OCI-LY3 (cell line): ENCODE measurements around the gene AKAP11.

Source experiments
- H2AFZ ChIP-seq: fragments of 200-600, 300-600 bp; shearing (Covaris generic); 2 replicates; pipeline ENCODE4 v1.6.0; 2014; ENCODE audit warnings: antibody characterized with exemption, low read depth, low read length
- H3K27ac ChIP-seq: fragments of 200-600, 300-600 bp; sonication (generic); 2 replicates; pipeline ENCODE4 v1.5.1; 2014; ENCODE audit warnings: mild to moderate bottlenecking, low read length, moderate library complexity, mixed read lengths
- H3K27me3 ChIP-seq: fragments of 200-600, 300-600 bp; sonication (generic); 2 replicates; pipeline ENCODE4 v1.6.1; 2014; ENCODE audit warnings: low read depth, low read length, mixed read lengths
- H3K36me3 ChIP-seq: fragments of 200-600, 300-600 bp; sonication (generic); replicated peaks from 2 replicates; pipeline ENCODE3; 2014; ENCODE audit warnings: low read depth, low read length, mixed read lengths
- H3K4me1 ChIP-seq: fragments of 300-600, 200-600 bp; sonication (generic); 2 replicates; pipeline ENCODE4 v1.6.1; 2014; ENCODE audit warnings: low read length, mixed read lengths
- H3K4me2 ChIP-seq: fragments of 200-600, 300-600 bp; sonication (generic); 2 replicates; pipeline ENCODE4 v1.6.1; 2014; ENCODE audit warnings: low read length, mixed read lengths
- H3K4me3 ChIP-seq: fragments of 300-600, 200-600 bp; sonication (generic); 2 replicates; pipeline ENCODE4 v1.5.1; 2014; ENCODE audit warnings: antibody characterized with exemption, mild to moderate bottlenecking, low read length, moderate library complexity
- H3K79me2 ChIP-seq: fragments of 300-600, 200-600 bp; shearing (Covaris generic); 2 replicates; pipeline ENCODE4 v1.6.1; 2014; ENCODE audit warnings: mild to moderate bottlenecking, low read length, mixed read lengths
- H3K9ac ChIP-seq: fragments of 300-600, 200-600 bp; shearing (Covaris generic); 2 replicates; pipeline ENCODE4 v1.6.0; 2014; ENCODE audit warnings: mild to moderate bottlenecking, low read length, moderate library complexity
- H3K9me3 ChIP-seq: fragments of 200-600, 300-600 bp; shearing (Covaris generic); 2 replicates; pipeline ENCODE4 v1.6.1; 2014; ENCODE audit warnings: low read length, mixed read lengths; ENCODE audit not compliant: insufficient read depth
- H4K20me1 ChIP-seq: fragments of 200-600, 300-600 bp; sonication (generic); 2 replicates; pipeline ENCODE4 v1.6.1; 2016; ENCODE audit warnings: low read length, mixed read lengths; ENCODE audit not compliant: insufficient read depth
- EZH2phosphoT487 ChIP-seq: fragments of 200-600 bp; shearing (Covaris generic); IDR thresholded peaks from 2 replicates; pipeline ENCODE4 v1.6.1; 2018; ENCODE audit warnings: antibody characterized with exemption, mixed run types, low read depth
- TF ChIP-seq, protein P1 (sequence below): fragments of 200-600, 300-600 bp; sonication (generic); IDR thresholded peaks from 2 replicates; pipeline ENCODE4 v1.5.1; 2014; ENCODE audit warnings: antibody characterized with exemption, low read length, low read depth

The AKAP11 gene

DNA sequence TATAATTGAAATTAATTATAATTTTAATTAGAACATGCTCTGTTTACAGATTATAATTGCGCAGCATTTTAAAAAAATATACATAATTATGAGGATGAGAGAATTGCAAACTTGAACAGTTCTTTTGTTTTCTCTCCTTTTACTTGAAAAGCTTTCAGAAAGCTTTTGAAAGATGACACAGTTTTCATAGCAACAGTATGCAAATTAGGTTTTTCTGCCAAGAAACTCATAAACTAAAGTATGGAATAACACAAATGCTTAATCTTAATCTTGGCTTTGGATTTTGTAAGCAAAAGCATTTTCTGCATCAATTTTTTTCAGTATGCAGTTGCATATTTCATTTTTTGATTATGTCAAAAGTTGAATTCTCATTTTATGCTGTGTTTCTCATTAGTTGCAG, 32.8 kb upstream of the AKAP11 start:
- no peaks in the 10 kb centered on the region for H3K27me3 ChIP-seq
- no peak overlapping the region for H2AFZ ChIP-seq
- no peak overlapping the region for H3K27ac ChIP-seq
- no peaks in the 10 kb centered on the region for H4K20me1 ChIP-seq
- no peak overlapping the region for H3K9ac ChIP-seq
- no peak overlapping the region for H3K4me2 ChIP-seq
- no peaks in the 10 kb centered on the region for H3K36me3 ChIP-seq
- no peaks in the 10 kb centered on the region for H3K9me3 ChIP-seq
- H3K4me1 ChIP-seq: no peaks in the 10 kb centered on the region
- H3K79me2 ChIP-seq: no peaks in the 10 kb centered on the region
- H3K4me3 ChIP-seq: no peak overlapping the region
- no peak for TF ChIP-seq EZH2phosphoT487
- TF ChIP-seq, protein P1, sequence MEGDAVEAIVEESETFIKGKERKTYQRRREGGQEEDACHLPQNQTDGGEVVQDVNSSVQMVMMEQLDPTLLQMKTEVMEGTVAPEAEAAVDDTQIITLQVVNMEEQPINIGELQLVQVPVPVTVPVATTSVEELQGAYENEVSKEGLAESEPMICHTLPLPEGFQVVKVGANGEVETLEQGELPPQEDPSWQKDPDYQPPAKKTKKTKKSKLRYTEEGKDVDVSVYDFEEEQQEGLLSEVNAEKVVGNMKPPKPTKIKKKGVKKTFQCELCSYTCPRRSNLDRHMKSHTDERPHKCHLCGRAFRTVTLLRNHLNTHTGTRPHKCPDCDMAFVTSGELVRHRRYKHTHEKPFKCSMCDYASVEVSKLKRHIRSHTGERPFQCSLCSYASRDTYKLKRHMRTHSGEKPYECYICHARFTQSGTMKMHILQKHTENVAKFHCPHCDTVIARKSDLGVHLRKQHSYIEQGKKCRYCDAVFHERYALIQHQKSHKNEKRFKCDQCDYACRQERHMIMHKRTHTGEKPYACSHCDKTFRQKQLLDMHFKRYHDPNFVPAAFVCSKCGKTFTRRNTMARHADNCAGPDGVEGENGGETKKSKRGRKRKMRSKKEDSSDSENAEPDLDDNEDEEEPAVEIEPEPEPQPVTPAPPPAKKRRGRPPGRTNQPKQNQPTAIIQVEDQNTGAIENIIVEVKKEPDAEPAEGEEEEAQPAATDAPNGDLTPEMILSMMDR: no peak

DNA sequence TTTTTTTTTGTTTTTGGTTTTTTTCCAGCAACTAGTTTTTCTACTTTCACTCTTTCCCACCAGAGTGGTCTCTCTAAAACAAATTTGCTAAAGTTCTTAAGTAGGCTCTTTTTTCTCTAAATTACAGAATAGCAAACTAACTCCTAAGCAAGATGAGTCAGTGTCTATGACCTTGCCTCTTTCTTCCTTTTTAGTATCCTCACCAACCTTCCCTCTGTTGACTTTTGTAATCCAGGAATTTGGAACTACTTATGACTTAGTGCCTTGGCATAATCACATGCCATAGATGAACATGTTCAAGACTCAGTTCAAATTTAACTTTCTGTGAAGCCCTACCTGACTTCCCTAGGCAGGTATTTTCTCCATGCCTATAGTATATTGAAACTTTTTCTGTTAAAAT, 32.3 kb upstream of the AKAP11 start:
- H3K79me2 ChIP-seq: no peaks in the 10 kb centered on the region
- H3K27ac ChIP-seq: no peak overlapping the region
- H4K20me1 ChIP-seq: no peaks in the 10 kb centered on the region
- H3K36me3 ChIP-seq: no peaks in the 10 kb centered on the region
- H3K9me3 ChIP-seq: no peaks in the 10 kb centered on the region
- no peak overlapping the region for H3K4me3 ChIP-seq
- TF ChIP-seq, protein P1: no peak
- TF ChIP-seq EZH2phosphoT487: no peak
- no peaks in the 10 kb centered on the region for H3K4me1 ChIP-seq
- H3K27me3 ChIP-seq: no peaks in the 10 kb centered on the region
- H2AFZ ChIP-seq: no peak overlapping the region
- no peak overlapping the region for H3K4me2 ChIP-seq
- no peak overlapping the region for H3K9ac ChIP-seq

DNA sequence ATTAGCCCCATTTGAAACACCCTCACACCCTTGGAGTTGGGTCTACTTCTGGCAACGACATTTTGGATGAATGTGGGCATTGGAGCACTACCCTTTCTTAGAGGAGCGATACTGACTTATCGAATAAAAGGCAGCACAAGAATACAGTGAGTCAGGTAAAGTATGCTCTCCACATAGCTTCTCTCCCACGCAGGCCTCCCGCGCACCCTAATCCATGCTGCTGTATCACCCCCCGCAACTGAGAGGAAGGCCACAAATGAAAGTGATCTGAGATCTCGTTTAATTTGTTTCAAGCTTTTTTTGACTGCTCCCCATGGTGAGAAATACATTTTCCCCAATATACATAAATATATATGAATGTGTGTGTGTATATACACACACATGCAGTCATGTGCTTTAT, 25.4 kb upstream of the AKAP11 start:
- Histone ChIP-seq H3K27ac (no peak overlapping the region), H3K36me3 (no peaks in the 10 kb centered on the region), H2AFZ (no peak overlapping the region), H3K79me2 (no peaks in the 10 kb centered on the region), H3K9me3 (no peaks in the 10 kb centered on the region), H3K27me3 (no peaks in the 10 kb centered on the region), H3K9ac (no peak overlapping the region), H3K4me1 (no peaks in the 10 kb centered on the region), H3K4me3 (no peak overlapping the region), H3K4me2 (no peak overlapping the region), H4K20me1 (no peaks in the 10 kb centered on the region)
- TF ChIP-seq, protein P1: no peak
- TF ChIP-seq EZH2phosphoT487: no peak

DNA sequence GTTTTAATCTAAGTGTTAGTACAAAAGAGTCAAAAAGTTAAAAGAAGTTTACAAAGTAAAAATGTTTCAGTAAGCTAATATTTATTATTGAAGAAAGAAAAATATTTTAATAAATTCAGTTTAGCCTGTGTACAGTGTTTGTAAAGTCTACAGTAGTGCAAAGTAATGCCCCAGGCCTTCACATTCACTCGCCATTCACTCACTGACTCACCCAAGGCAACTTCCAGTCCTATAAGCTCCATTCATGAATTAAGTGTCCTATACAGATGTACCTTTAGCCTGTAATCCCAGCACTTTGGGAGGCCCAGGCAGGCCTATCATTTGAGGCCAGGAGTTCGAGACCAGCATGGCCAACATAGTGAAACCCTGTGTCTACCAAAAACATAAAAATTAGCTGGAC, 24.1 kb upstream of the AKAP11 start:
- H3K4me2 ChIP-seq: no peak overlapping the region
- no peaks in the 10 kb centered on the region for H3K36me3 ChIP-seq
- TF ChIP-seq, protein P1: no peak
- no peak for TF ChIP-seq EZH2phosphoT487
- H3K4me1 ChIP-seq: no peaks in the 10 kb centered on the region
- no peaks in the 10 kb centered on the region for H3K27me3 ChIP-seq
- H3K9ac ChIP-seq: no peak overlapping the region
- H3K27ac ChIP-seq: no peak overlapping the region
- no peaks in the 10 kb centered on the region for H3K79me2 ChIP-seq
- no peaks in the 10 kb centered on the region for H3K9me3 ChIP-seq
- no peak overlapping the region for H2AFZ ChIP-seq
- no peaks in the 10 kb centered on the region for H4K20me1 ChIP-seq
- no peak overlapping the region for H3K4me3 ChIP-seq
